Measurements from ENCODE around the gene CD300LG.
A peak's percentile ranks its signal among the peaks of the same experiment; 100 is the strongest.
"Not testable (repeated sequence)": the region's sequence is repeated elsewhere in the genome, so short reads cannot be mapped to it uniquely, and the experiment has no call there.

Gene CD300LG

GRCh38 chr17:43825567-43825966 is 21.4 kb upstream of the CD300LG start:
- DNase-seq = no peak

- no peak for DNase-seq
Observed at GRCh38 chr17:43826206-43826605, 20.8 kb upstream of the CD300LG start.

GRCh38 chr17:43827596-43827995 is 19.4 kb upstream of the CD300LG start:
- no peak for DNase-seq

GRCh38 chr17:43829738-43830137 is 17.2 kb upstream of the CD300LG start:
- DNase-seq = no peak

GRCh38 chr17:43830510-43831140 is 16.4 kb upstream of the CD300LG start:
- DNase-seq = no peak

- no peak for DNase-seq
Observed at GRCh38 chr17:43831633-43832032, 15.3 kb upstream of the CD300LG start.

- peak in 5 of 56 donors; percentile 32 to 76 (median 44) for DNase-seq
Observed at GRCh38 chr17:43832168-43832975, 14.6 kb upstream of the CD300LG start.

GRCh38 chr17:43832976-43833829 is 13.8 kb upstream of the CD300LG start, which contains the start of gene MPP3:
Gene MPP3, minus strand, starts transcription at chr17:43833146. Its CDS starts 1,240 bp downstream, at chr17:43831906.
- DNase-seq = peak in 32 of 56 donors; percentile 5 to 85 (median 31)

GRCh38 chr17:43834106-43834505 is 12.9 kb upstream of the CD300LG start:
- DNase-seq = no peak

GRCh38 chr17:43839670-43840108 is 7.3 kb upstream of the CD300LG start:
- no peak for DNase-seq

GRCh38 chr17:43840814-43841213 is 6.2 kb upstream of the CD300LG start:
- DNase-seq = no peak

GRCh38 chr17:43841282-43841681 is 5.7 kb upstream of the CD300LG start:
- DNase-seq = no peak

- DNase-seq = not testable (repeated sequence)
Observed at GRCh38 chr17:43842091-43842974, 4.6 kb upstream of the CD300LG start.

GRCh38 chr17:43842975-43843325 is 4.0 kb upstream of the CD300LG start:
- no peak for DNase-seq

- no peak for DNase-seq
Observed at GRCh38 chr17:43844241-43844640, 2.7 kb upstream of the CD300LG start.

- DNase-seq = no peak
Observed at GRCh38 chr17:43845766-43846165, 1.2 kb upstream of the CD300LG start.

GRCh38 chr17:43846221-43846712 is 709 bp upstream of the CD300LG start:
- DNase-seq = peak in 53 of 56 donors; percentile 7 to 86 (median 58)

GRCh38 chr17:43848601-43849000 is 1.6 kb downstream of the CD300LG start:
- no peak for DNase-seq

GRCh38 chr17:43849116-43849515 is 2.1 kb downstream of the CD300LG start:
- DNase-seq = no peak

GRCh38 chr17:43852571-43852970 is 5.6 kb downstream of the CD300LG start:
- DNase-seq = no peak

GRCh38 chr17:43853546-43853945 is 6.6 kb downstream of the CD300LG start:
- no peak for DNase-seq
